Colon (tissue), 2 donors: Measurements from ENCODE around the gene LYSET.
"Not testable (repeated sequence)": the region's sequence is repeated elsewhere in the genome, so short reads cannot be mapped to it uniquely, and the experiment has no call there.

ENCODE experiments used
- FAIRE-seq: peaks from 2 replicates; lab custom pipeline; 2012; peaks lifted over from hg19 to GRCh38; lab: Jason Lieb, UNC
- donor health status: control.
- donor health status: control.

The LYSET gene

GRCh38 chr14:93228550-93228949 is 43.4 kb downstream of the LYSET start:
- no peak for FAIRE-seq

GRCh38 chr14:93230539-93230938 is 45.4 kb downstream of the LYSET start:
- FAIRE-seq: no peak

GRCh38 chr14:93231129-93231979 is 46.2 kb downstream of the LYSET start:
- no peak for FAIRE-seq

DNA sequence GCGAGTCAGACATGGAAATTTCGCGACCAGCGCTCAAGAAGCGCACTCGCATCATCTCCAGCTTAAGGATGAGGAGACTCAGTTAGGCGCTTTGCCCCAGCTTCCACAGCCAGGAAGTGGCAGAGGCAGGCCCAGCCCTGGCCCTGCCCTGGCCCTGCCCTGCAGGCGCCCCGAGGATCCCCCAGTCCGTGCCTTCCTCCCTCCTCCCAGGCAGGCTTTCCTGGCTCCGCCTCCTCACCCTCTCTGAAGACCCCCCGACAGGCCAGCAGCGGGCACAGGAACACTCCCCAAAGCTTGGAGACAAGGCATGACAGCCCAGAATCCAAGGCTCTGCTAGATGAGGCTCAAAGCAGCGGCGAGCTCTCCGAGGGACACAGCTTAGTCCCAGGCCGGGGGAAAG is 47.0 kb downstream of the LYSET start:
- no peak for FAIRE-seq

DNA sequence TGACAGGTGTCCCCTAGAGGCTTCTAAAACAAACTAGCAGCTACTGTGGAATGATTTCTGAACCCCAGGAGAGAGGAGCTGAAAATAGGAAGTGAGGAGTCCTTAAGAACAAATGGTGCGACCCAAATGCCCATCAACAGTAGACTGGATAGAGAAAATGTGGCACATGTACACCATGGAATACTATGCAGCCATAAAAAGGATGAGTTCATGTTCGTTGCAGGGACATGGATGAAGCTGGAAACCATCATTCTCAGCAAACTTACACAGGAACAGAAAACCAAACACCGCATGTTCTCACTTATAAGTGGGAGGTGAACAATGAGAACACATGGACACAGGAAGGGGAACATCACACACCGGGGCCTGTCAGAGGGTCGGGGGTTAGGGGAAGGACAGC is 48.0 kb downstream of the LYSET start:
- not testable (repeated sequence) for FAIRE-seq

GRCh38 chr14:93234798-93235197 is 49.7 kb downstream of the LYSET start:
- FAIRE-seq: no peak
